GM23248 (cell line): ENCODE results near the gene RUFY1.

ENCODE experiments used
- EZH2 ChIP-seq: fragments of 200-600 bp; sonication (generic); IDR thresholded peaks from 2 replicates; pipeline ENCODE4 v1.6.1; 2018; ENCODE audit warnings: antibody characterized with exemption, mild to moderate bottlenecking; ENCODE audit not compliant: insufficient read depth, poor library complexity, severe bottlenecking
- EZH2phosphoT487 ChIP-seq: fragments of 200-600 bp; sonication (generic); IDR thresholded peaks from 2 replicates; pipeline ENCODE4 v1.6.1; 2018; ENCODE audit warnings: antibody characterized with exemption, moderate library complexity, mild to moderate bottlenecking, low read depth; ENCODE audit not compliant: insufficient read depth

GRCh38 chr5:179526978-179527377 lies 23.4 kb upstream of the RUFY1 start:
- no peak for TF ChIP-seq EZH2
- no peak for TF ChIP-seq EZH2phosphoT487
